ENCODE results near the gene GHR.
"Not testable (repeated sequence)": the region's sequence is repeated elsewhere in the genome, so short reads cannot be mapped to it uniquely, and the experiment has no call there.

GHR gene

GRCh38 chr5:42718591-42718990, 295.4 kb downstream of the GHR start:
- Histone ChIP-seq H3K4me1 (ENCODE audit: control insufficient read depth, insufficient read depth, low read length) (no peaks in the 10 kb centered on the region), H3K27me3 (ENCODE audit: control insufficient read depth, insufficient read depth, low read length) (no peaks in the 10 kb centered on the region), H3K4me3 (ENCODE audit: low read length) (no peak overlapping the region), H3K9me3 (ENCODE audit: control insufficient read depth, low read length) (no peaks in the 10 kb centered on the region), H3K36me3 (ENCODE audit: control insufficient read depth, insufficient read depth, low read length) (no peaks in the 10 kb centered on the region), H3K9ac (ENCODE audit: low read length) (no peak overlapping the region)

- Histone ChIP-seq H3K4me3 (ENCODE audit: low read length) (no peak overlapping the region), H3K9ac (ENCODE audit: low read length) (no peak overlapping the region), H3K36me3 (ENCODE audit: control insufficient read depth, insufficient read depth, low read length) (no peaks in the 10 kb centered on the region), H3K4me1 (ENCODE audit: control insufficient read depth, insufficient read depth, low read length) (no peaks in the 10 kb centered on the region), H3K27me3 (ENCODE audit: control insufficient read depth, insufficient read depth, low read length) (no peaks in the 10 kb centered on the region), H3K9me3 (ENCODE audit: control insufficient read depth, low read length) (no peaks in the 10 kb centered on the region)
Measured at GRCh38 chr5:42719034-42719433, 295.8 kb downstream of the GHR start.

DNA sequence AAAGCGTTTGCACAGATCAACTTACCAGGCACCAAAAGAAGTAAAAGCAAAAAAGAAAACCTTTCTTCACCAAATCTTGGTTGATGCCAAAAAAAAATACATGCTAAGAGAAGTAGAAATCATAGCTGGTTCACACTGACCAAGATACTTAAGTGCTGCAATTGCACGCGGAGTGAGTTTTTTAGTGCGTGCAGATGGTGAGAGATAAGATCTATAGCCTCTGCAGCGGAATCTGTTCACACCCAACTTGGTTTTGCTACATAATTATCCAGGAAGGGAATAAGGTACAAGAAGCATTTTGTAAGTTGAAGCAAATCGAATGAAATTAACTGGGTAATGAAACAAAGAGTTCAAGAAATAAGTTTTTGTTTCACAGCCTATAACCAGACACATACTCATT, 297.0 kb downstream of the GHR start:
- Histone ChIP-seq H3K27me3 (ENCODE audit: control insufficient read depth, insufficient read depth, low read length) (no peaks in the 10 kb centered on the region), H3K36me3 (ENCODE audit: control insufficient read depth, insufficient read depth, low read length) (no peaks in the 10 kb centered on the region), H3K4me1 (ENCODE audit: control insufficient read depth, insufficient read depth, low read length) (no peaks in the 10 kb centered on the region), H3K9ac (ENCODE audit: low read length) (no peak overlapping the region), H3K9me3 (ENCODE audit: control insufficient read depth, low read length) (no peaks in the 10 kb centered on the region), H3K4me3 (ENCODE audit: low read length) (no peak overlapping the region)

- no peaks in the 10 kb centered on the region for H3K9me3 ChIP-seq (ENCODE audit: control insufficient read depth, low read length)
- no peak overlapping the region for H3K4me3 ChIP-seq (ENCODE audit: low read length)
- no peaks in the 10 kb centered on the region for H3K4me1 ChIP-seq (ENCODE audit: control insufficient read depth, insufficient read depth, low read length)
- no peak overlapping the region for H3K9ac ChIP-seq (ENCODE audit: low read length)
- no peaks in the 10 kb centered on the region for H3K36me3 ChIP-seq (ENCODE audit: control insufficient read depth, insufficient read depth, low read length)
- no peaks in the 10 kb centered on the region for H3K27me3 ChIP-seq (ENCODE audit: control insufficient read depth, insufficient read depth, low read length)
Measured at GRCh38 chr5:42721484-42721883, 298.2 kb downstream of the GHR start.

DNA sequence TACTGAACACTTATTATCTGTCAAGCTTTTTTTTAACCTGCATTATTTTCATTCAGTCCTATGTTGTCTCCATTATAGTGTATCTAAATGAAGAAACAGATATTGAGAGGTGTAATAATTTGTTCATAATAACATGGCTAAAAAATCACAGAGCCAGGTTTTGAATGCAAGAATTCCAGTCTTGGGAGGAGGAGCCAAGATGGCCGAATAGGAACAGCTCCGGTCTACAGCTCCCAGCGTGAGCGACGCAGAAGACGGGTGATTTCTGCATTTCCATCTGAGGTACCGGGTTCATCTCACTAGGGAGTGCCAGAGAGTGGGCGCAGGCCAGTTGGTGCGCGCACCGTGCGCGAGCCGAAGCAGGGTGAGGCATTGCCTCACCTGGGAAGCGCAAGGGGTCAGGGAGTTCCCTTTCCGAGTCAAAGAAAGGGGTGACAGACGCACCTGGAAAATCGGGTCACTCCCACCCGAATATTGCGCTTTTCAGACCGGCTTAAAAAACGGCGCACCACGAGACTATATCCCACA, 311.4 kb downstream of the GHR start:
- H3K9ac ChIP-seq (ENCODE audit: low read length); H3K4me3 ChIP-seq (ENCODE audit: low read length); H3K4me1 ChIP-seq (ENCODE audit: control insufficient read depth, insufficient read depth, low read length); H3K27me3 ChIP-seq (ENCODE audit: control insufficient read depth, insufficient read depth, low read length); H3K36me3 ChIP-seq (ENCODE audit: control insufficient read depth, insufficient read depth, low read length); H3K9me3 ChIP-seq (ENCODE audit: control insufficient read depth, low read length): not testable (repeated sequence)

- Histone ChIP-seq H3K4me1 (ENCODE audit: control insufficient read depth, insufficient read depth, low read length) (no peaks in the 10 kb centered on the region), H3K9ac (ENCODE audit: low read length) (no peak overlapping the region), H3K36me3 (ENCODE audit: control insufficient read depth, insufficient read depth, low read length) (no peaks in the 10 kb centered on the region), H3K27me3 (ENCODE audit: control insufficient read depth, insufficient read depth, low read length) (no peaks in the 10 kb centered on the region), H3K4me3 (ENCODE audit: low read length) (no peak overlapping the region), H3K9me3 (ENCODE audit: control insufficient read depth, low read length) (no peaks in the 10 kb centered on the region)
Measured at GRCh38 chr5:42740920-42741319, 317.7 kb downstream of the GHR start.

DNA sequence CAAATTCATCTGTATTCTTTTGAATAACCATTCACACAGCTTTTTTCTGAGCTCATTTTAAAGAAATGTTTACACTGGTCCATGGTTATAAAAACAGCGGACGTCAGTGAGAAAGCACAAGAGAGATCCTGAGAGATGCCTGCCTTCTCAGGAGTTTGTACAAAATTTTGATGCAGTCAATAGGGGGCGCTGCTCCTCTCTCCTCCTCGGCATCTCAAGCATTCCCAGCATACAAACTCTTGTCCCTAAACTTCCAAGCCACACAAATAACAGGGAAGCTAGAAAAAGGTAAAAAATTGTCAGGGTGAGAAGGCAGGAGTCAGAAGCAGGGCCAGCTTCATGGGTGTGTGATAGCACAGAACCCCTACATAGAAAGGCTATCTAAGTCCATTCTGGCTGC, 322.2 kb downstream of the GHR start:
- no peaks in the 10 kb centered on the region for H3K27me3 ChIP-seq (ENCODE audit: control insufficient read depth, insufficient read depth, low read length)
- H3K4me1 ChIP-seq (ENCODE audit: control insufficient read depth, insufficient read depth, low read length), result no peaks in the 10 kb centered on the region
- no peak overlapping the region for H3K9ac ChIP-seq (ENCODE audit: low read length)
- no peaks in the 10 kb centered on the region for H3K36me3 ChIP-seq (ENCODE audit: control insufficient read depth, insufficient read depth, low read length)
- H3K9me3 ChIP-seq (ENCODE audit: control insufficient read depth, low read length), result no peaks in the 10 kb centered on the region
- no peak overlapping the region for H3K4me3 ChIP-seq (ENCODE audit: low read length)

DNA sequence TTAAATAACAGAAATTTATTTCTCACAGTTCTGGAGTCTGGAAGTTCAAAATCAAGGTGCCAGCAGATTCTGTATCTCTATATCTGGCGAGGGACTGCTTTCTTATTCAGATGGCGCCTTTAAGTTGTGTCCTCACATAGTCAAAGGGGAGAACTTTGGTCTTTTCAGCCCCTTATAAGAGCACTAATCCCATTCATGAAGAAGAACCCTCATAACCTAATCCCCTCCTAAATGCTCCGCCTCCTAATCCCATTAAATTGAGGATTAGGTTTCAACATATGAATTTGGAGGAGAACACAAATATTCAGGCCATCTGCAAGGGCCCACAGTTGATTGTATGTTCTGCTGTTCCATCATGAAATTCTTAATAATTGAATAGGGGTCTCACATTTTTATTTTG, 322.6 kb downstream of the GHR start:
- Histone ChIP-seq H3K9ac (ENCODE audit: low read length) (no peak overlapping the region), H3K27me3 (ENCODE audit: control insufficient read depth, insufficient read depth, low read length) (no peaks in the 10 kb centered on the region), H3K4me3 (ENCODE audit: low read length) (no peak overlapping the region), H3K36me3 (ENCODE audit: control insufficient read depth, insufficient read depth, low read length) (no peaks in the 10 kb centered on the region), H3K9me3 (ENCODE audit: control insufficient read depth, low read length) (no peaks in the 10 kb centered on the region), H3K4me1 (ENCODE audit: control insufficient read depth, insufficient read depth, low read length) (no peaks in the 10 kb centered on the region)

DNA sequence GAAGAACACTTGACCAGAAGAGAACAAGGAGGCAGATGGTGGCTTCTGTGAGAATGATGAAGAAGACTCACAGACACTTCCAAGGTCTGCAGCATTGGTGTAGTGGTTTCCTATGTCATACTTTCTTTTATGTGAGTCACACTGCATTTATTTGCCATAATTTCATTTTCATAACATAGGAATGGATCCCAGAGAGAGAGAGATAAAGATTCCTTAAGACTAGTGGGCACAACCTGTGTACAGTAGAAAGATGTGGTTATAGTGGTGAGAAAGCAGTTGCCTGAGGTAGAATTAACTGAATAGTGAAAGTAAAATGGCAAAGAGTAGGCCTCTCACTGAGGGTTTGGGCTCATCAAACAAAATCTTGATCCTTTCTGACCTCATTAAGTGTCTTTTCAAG, 325.8 kb downstream of the GHR start:
- H3K36me3 ChIP-seq (ENCODE audit: control insufficient read depth, insufficient read depth, low read length), result no peaks in the 10 kb centered on the region
- H3K4me1 ChIP-seq (ENCODE audit: control insufficient read depth, insufficient read depth, low read length), result no peaks in the 10 kb centered on the region
- no peaks in the 10 kb centered on the region for H3K9me3 ChIP-seq (ENCODE audit: control insufficient read depth, low read length)
- H3K27me3 ChIP-seq (ENCODE audit: control insufficient read depth, insufficient read depth, low read length), result no peaks in the 10 kb centered on the region
- H3K9ac ChIP-seq (ENCODE audit: low read length), result no peak overlapping the region
- no peak overlapping the region for H3K4me3 ChIP-seq (ENCODE audit: low read length)

GRCh38 chr5:42750507-42750906, 327.3 kb downstream of the GHR start:
- Histone ChIP-seq H3K4me1 (ENCODE audit: control insufficient read depth, insufficient read depth, low read length) (no peaks in the 10 kb centered on the region), H3K4me3 (ENCODE audit: low read length) (no peak overlapping the region), H3K9me3 (ENCODE audit: control insufficient read depth, low read length) (no peaks in the 10 kb centered on the region), H3K9ac (ENCODE audit: low read length) (no peak overlapping the region), H3K36me3 (ENCODE audit: control insufficient read depth, insufficient read depth, low read length) (no peaks in the 10 kb centered on the region), H3K27me3 (ENCODE audit: control insufficient read depth, insufficient read depth, low read length) (no peaks in the 10 kb centered on the region)

DNA sequence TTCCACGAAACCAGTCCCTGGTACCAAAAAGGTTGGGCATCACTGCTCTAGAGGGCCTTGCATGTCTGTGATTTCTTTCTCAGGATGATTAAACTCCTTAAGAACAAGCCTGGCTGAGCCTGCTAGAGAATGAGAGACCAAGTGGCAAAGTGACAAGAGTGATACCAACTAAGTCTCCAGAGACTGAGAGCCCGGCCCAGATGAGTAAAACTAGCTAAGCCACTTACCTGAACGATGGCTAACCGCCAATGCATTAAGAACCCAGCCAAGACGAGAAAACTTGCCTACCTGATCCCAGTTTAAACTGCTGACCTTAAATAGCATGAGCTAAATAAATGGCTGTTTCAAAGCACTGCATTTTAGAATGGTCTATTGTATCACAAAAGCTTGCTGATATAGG, 327.8 kb downstream of the GHR start:
- Histone ChIP-seq H3K27me3 (ENCODE audit: control insufficient read depth, insufficient read depth, low read length) (no peaks in the 10 kb centered on the region), H3K9me3 (ENCODE audit: control insufficient read depth, low read length) (no peaks in the 10 kb centered on the region), H3K4me1 (ENCODE audit: control insufficient read depth, insufficient read depth, low read length) (no peaks in the 10 kb centered on the region), H3K9ac (ENCODE audit: low read length) (no peak overlapping the region), H3K36me3 (ENCODE audit: control insufficient read depth, insufficient read depth, low read length) (no peaks in the 10 kb centered on the region), H3K4me3 (ENCODE audit: low read length) (no peak overlapping the region)

DNA sequence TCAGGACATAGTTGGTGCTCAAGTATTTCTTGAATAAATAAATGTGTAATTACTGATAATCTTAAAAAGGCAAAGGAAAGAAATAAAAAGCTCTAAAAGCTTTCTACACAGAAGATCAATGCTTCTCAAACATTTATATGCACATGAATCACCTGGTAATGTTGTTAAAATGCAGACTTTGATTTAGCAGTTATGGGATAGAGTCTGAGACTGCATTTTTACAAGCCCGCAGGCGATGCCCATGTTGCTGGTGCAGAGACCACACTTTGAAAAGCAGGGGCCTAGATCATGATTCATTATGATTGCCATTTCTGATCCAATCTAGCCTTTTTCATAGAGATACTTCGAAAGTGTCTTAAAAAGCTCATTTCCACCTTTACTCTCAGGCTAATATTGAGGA, 329.9 kb downstream of the GHR start:
- Histone ChIP-seq H3K27me3 (ENCODE audit: control insufficient read depth, insufficient read depth, low read length) (peaks cover 8% of the 10 kb centered on the region), H3K4me3 (ENCODE audit: low read length) (no peak overlapping the region), H3K9me3 (ENCODE audit: control insufficient read depth, low read length) (no peaks in the 10 kb centered on the region), H3K36me3 (ENCODE audit: control insufficient read depth, insufficient read depth, low read length) (no peaks in the 10 kb centered on the region), H3K4me1 (ENCODE audit: control insufficient read depth, insufficient read depth, low read length) (no peaks in the 10 kb centered on the region), H3K9ac (ENCODE audit: low read length) (no peak overlapping the region)

Measured in mucosa of stomach (tissue), 1 donor.